Measurements from ENCODE around the gene SLC4A8. TPM values are rescaled to one million over a fixed set of nuclear protein-coding genes. Genes with fewer than 3 reads are reported as not detected.

Gene SLC4A8
- total RNA-seq, 2 experiments from 2014 or later, result 1.3 to 1.8 TPM

DNA sequence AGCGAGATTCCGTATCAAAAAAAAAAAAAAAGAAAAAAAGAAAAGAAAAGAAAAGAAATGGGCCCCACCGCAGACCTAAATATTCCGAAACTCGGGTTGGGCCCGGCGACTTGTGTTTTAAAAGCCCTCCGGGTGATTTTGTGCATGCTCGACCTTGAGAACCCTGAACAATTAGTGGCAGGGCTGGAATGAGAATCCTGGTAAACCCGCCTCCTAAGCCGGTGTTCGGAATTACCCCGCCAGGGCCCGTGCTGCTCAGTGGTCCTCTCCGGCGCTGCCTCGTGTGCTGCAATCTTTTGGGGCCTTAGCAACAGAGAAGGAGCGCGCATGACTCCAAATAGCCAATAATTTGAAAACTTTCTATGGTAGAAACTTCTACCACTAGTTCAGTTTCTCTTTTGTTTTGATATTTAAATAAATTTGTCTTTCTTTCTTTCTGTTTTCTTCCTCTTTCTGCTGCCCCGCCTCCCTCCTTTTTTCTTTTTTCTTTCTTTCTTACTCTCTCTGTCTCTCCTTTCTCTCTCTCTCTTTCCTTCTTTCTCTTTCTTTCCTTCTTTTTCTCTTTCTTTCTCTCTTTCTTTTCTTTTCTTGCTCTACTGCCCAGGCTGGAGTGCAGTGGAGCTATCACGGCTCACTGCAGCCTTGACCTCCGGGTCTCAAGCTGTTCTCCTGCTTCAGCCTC lies 31.9 kb upstream of the SLC4A8 start:
- DNase-seq (peak in 3 of 14 experiments; percentile 36 to 72 (median 70)), ATAC-seq (ENCODE audit: poor library complexity) (peak; percentile 10)
- ChIA-PET CTCF (no interaction called here), POLR2A (interaction anchor here (0.6 to 7.7 kb wide), 5 partner anchors 9 to 585 kb away, joined by 3 to 57 read pairs (median 3); partner anchors contain the start of gene POU6F1)
- Mint-ChIP-seq H3K4me1 (ENCODE audit: low read depth) (peaks cover 74% of the 10 kb centered on the region), H3K36me3 (ENCODE audit: low read depth) (peaks cover 3% of the 10 kb centered on the region), H3K27me3 (no peaks in the 10 kb centered on the region), H3K9me3 (no peaks in the 10 kb centered on the region), H3K4me3 (peak overlapping the region; percentile 86), H3K27ac (peak overlapping the region; percentile 93)
- TF ChIP-seq, protein P1, sequence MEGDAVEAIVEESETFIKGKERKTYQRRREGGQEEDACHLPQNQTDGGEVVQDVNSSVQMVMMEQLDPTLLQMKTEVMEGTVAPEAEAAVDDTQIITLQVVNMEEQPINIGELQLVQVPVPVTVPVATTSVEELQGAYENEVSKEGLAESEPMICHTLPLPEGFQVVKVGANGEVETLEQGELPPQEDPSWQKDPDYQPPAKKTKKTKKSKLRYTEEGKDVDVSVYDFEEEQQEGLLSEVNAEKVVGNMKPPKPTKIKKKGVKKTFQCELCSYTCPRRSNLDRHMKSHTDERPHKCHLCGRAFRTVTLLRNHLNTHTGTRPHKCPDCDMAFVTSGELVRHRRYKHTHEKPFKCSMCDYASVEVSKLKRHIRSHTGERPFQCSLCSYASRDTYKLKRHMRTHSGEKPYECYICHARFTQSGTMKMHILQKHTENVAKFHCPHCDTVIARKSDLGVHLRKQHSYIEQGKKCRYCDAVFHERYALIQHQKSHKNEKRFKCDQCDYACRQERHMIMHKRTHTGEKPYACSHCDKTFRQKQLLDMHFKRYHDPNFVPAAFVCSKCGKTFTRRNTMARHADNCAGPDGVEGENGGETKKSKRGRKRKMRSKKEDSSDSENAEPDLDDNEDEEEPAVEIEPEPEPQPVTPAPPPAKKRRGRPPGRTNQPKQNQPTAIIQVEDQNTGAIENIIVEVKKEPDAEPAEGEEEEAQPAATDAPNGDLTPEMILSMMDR (IDR thresholded peaks at IDR 0.05), result no peak
- Histone ChIP-seq H3K36me3 (ENCODE audit: insufficient read depth, low read length) (no peaks in the 10 kb centered on the region), H3K4me1 (ENCODE audit: insufficient read depth, low read length) (peaks cover 74% of the 10 kb centered on the region), H3K4me3 (ENCODE audit: low read length) (peak overlapping the region; percentile 81), H3K27ac (ENCODE audit: low read depth in 1 of 2, low read length in 2 of 2) (no peak overlapping the region), H3K9me3 (ENCODE audit: control insufficient read depth in 1 of 2, insufficient read depth in 1 of 2, low read length in 2 of 2) (no peaks in the 10 kb centered on the region), H3K27me3 (ENCODE audit: control insufficient read depth in 1 of 2, insufficient read depth in 2 of 2, low read length in 2 of 2) (no peaks in the 10 kb centered on the region)
- intact Hi-C loops (cut with DNase I, micrococcal nuclease), result loop anchor here in 1 of 2 experiments (2.0 kb wide), 1 partner anchor 24 kb away; no protein-coding TSS in a partner anchor

DNA sequence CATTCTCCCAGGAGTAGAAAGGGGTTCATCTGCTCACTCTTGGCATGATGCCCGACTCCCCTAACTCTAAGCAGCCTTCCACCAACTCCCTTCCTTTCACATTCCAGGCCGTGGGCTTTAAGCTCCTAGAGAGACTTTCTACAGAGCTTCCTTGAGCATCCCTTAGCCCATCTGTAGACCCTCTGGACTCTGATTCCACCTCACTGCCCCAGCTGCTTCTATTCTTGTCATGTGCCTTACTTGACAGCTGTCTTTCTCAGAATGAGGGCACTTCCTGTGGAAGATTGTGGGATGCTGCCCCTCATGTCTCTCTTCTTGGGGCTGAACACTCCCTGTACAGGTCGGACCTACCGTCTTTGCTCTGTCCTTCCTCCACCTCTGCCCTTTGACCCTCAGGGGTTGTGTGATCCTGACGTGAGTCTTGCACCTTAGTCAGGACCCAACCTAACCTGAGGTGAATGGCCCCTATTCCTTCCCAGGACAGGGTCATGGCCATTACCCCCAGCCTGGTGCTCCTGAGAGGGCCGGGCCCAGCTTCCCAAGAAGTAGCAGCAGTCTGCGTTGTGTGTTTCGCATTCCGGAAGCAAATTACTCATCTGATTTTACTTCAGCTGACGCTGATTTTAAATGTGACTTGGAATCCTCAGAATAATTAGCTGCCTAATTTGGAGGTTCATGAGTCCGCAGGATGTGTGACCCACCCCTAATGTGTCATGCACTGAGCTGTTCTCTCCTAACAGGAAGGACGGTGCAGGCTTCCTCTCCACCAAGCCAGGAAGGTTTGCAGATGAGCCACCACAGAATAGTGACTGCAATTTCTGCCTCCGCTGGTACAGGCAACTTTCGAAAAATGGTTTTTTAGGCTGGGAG lies 30.7 kb upstream of the SLC4A8 start:
- ChIA-PET POLR2A (interaction anchor here (0.9 to 7.7 kb wide), 7 partner anchors 10 to 427 kb away, joined by 3 to 57 read pairs (median 3); no protein-coding TSS in a partner anchor), CTCF (interaction anchor here (1.0 to 2.0 kb wide), 5 partner anchors 25 to 138 kb away, joined by 3 to 7 read pairs (median 4); no protein-coding TSS in a partner anchor)
- peak overlapping the region; percentile 93 for H3K27ac Mint-ChIP-seq
- intact Hi-C loops (cut with DNase I, micrococcal nuclease), result loop anchor here in 1 of 2 experiments (2.0 kb wide), 1 partner anchor 25 kb away; no protein-coding TSS in a partner anchor
- Histone ChIP-seq H3K4me3 (ENCODE audit: low read length) (peak overlapping the region; percentile 6), H3K27ac (ENCODE audit: low read depth in 1 of 2, low read length in 2 of 2) (peak overlapping the region; percentile 30 to 54), H3K9me3 (ENCODE audit: control insufficient read depth in 1 of 2, insufficient read depth in 1 of 2, low read length in 2 of 2) (no peaks in the 10 kb centered on the region), H3K27me3 (ENCODE audit: control insufficient read depth in 1 of 2, insufficient read depth in 2 of 2, low read length in 2 of 2) (no peaks in the 10 kb centered on the region), H3K4me1 (ENCODE audit: insufficient read depth, low read length) (peaks cover 62% of the 10 kb centered on the region), H3K36me3 (ENCODE audit: insufficient read depth, low read length) (no peaks in the 10 kb centered on the region)
- ATAC-seq (ENCODE audit: poor library complexity) (peak; percentile 70), DNase-seq (peak in 13 of 14 experiments; percentile 28 to 85 (median 53))
- H3K27me3 Mint-ChIP-seq, result no peaks in the 10 kb centered on the region
- H3K4me3 Mint-ChIP-seq, result peak overlapping the region; percentile 86
- H3K9me3 Mint-ChIP-seq, result no peaks in the 10 kb centered on the region
- TF ChIP-seq, protein P1 (IDR thresholded peaks at IDR 0.05), result no peak
- H3K36me3 Mint-ChIP-seq (ENCODE audit: low read depth), result peaks cover 3% of the 10 kb centered on the region
- H3K4me1 Mint-ChIP-seq (ENCODE audit: low read depth), result peaks cover 62% of the 10 kb centered on the region

Measured in CD4-positive, alpha-beta T cell (primary cell).